HG03159 (cell line): ENCODE data around the gene GLRX2.
"Not testable (repeated sequence)": the region's sequence is repeated elsewhere in the genome, so short reads cannot be mapped to it uniquely, and the experiment has no call there.

Experiments used
- ATAC-seq: cut with Tn5 transposase; IDR thresholded peaks from one replicate; pipeline ENCODE4 v1.9.1; 2021; ENCODE audit warnings: mild to moderate bottlenecking, moderate library complexity; ENCODE audit not compliant: unreplicated experiment

The GLRX2 gene

DNA sequence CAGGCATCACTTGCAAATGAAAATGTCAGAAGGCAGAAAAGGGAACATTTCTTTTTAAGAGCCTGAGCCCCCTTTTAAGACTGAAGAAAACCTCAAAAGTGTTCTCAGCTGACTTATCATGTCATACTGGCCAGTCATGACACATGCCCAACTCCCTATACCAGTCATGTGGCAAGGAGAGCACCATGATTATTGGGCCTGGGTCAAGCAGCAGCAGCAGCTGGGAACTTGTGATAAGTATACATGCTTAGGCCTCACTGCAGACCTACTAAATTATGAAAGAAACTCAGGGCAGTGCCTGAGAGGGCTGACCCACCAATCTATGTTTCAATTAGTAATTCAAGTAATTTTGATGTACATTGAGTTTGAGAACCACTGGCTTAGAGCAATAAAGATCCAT, 37.2 kb downstream of the GLRX2 start:
- no peak for ATAC-seq

DNA sequence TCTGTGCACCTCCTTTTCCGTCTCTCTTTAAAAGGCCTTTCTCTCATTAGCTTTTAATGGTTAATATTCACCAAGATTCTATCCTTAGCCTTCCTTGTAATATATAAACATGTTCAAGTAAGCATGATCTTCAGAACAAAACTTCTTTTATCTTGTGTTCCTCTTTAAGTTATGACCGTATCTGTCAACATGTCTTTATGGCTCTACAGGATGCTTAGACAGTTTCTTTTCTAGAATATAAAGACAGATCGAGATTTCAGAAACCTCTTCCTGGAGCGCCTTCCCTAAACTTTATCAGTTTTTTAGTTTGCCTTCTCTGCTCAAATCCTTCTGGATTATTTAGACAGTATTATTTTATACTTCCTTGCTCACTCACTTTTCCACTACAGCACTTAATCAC, 38.6 kb downstream of the GLRX2 start:
- ATAC-seq: no peak

DNA sequence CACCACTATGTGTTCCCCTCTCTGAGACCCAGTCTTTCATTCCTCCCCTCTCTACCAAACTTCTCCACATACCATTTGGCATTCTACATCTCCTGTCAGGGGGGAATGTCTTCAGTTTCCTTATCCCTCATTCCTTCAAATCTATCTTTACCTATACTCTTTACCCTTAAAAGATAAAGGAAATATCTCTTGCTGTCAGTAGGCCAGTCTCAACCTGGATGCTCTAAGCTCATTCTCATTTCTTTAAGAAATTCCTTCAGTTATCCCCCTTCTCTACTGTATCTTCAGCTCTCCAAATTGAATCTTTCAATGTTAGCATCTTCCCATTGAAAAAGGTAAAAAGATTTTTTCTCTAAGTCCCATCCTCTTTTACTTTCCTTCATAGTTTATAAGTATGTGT, 39.3 kb downstream of the GLRX2 start:
- ATAC-seq: no peak

DNA sequence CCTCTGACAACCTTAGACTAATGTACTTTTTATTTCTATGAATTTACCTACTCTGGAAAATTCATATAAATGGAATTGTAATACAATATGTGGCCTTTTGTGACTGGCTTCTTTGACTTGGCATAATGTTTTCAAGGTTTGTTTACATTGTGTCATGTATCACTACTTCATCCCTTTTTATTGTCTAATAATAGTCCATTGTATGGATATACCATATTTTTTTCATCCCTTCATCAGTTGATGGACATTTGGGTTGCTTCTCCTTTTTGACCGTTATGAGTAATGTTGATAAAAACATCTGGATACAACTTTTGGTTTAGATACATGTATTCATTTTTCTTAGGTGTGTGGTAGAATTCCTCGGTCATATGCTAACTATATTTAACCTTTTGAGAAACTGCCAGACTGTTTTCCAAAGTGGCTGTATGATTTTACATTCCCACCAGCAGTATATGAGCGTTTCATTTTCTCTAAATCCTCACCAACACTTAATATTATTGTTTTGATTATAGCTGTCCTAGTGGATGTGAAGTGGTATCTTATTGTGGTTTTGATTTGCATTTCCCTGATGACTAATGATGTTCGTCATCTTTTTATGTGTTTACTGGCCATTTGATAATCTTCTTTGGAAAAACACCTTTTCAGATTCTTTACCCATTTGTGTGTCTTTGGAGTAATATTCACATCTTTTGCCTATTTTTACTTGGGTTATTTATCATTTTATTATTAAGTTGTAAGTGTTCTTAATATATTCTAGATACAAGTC, 42.3 kb downstream of the GLRX2 start:
- ATAC-seq: no peak

DNA sequence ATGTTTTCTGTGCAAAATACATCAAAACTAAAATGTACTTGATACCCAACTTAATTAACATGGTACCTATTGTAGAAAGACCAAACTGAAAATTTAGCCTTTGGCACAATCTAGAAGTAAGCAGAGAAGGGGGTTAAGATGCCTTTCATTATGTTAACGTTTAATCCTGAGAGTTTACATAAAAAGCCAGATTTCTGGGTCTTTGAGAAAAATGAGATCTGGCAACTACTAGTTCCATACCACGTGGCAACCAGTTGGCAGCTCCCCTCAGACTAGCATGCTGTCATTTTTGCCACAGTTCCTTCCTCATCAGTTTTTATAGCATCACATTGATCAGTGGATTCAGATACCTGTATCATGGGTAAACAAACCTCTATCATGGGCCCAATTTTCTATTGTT, 44.3 kb downstream of the GLRX2 start:
- no peak for ATAC-seq

- no peak for ATAC-seq
Observed at GRCh38 chr1:193060406-193060805, 44.8 kb downstream of the GLRX2 start.

- no peak for ATAC-seq
Observed at GRCh38 chr1:193060115-193060403, 45.2 kb downstream of the GLRX2 start.

DNA sequence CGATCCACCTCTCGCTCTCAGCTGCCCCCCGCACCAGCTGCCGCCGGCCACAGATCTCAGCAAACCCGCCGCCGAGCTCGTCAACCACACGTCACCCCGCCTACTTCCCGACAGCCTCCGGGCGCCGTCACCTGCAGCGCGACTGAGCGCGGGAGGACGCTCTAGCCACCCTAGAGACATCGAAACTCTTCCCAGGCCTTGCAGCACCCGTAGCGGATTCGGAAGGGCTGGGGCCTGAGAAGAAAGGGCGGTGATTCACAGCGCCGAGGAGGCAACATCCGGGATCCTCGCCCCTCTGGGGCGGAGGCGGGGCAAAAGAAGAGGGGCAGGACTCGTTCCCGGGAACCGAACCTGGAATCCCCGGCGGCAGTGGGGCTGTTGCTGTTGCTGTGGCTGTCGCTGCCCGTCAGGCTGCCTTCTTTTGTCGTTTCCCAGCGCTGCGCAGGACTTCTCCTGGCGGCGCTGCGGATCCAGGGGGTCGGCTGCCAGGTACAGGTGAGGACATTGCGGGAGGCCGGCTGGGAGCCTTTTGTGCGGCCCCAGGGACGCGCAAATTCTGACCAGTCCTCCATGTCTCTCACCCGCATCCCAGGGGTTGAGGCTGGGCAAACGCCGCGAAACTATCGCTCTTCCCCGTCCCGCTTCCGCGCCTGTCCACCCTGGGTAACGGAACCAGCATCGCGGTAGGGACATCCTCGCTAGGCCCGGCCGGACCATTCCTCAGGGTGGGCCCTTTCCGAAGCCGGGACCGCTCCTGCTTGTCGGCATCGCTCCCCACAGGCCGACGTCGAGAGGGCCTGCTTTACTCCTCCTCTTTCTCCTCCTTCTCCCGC, 45.7 kb downstream of the GLRX2 start, which contains the start of the genes RO60 and UCHL5:
TSS of gene RO60 (plus strand) at position 331 of the 833 bp plus-strand sequence. CDS start 9,443 bp downstream, outside the sequence.
TSS of gene UCHL5 (minus strand) at position 79 of the 833 bp plus-strand sequence. CDS start 100 bp downstream, outside the sequence.
- ATAC-seq: peak; percentile 92

DNA sequence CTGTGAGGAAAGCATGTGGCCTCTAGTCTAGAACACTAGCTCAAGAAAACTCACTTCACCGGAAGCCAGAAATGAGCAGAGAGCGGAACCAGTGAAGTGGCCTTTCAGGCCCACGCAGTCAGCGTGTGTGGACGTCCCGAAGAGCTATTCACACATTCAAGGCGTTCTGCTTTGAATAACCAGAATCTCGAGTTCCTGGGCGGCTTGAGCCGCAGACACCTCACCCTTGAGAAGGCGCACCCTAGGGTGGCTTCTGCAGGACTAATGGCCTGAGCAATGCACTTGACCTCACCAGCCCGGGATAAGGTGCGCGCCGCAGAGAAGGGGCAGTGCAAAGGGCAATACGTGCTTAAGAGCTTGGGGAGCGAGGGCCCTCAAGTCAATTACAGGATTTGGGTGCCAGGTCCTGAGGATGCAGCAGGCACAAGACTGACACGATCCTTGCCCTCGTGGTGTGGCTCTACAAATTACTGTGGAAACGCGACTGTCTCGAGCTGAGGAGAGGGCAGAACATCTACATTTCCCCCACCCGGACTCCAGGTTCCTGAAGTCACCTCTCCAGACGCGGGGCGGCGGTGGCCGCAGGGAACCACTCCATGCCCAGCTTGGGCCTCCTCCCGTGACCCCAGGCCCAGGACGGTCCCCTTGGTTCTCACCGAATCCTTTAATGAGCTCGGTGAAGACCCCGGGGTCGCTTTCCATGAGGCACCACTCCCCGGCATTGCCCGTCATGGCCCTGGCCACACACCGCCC, 46.5 kb downstream of the GLRX2 start:
- peak; percentile 46 for ATAC-seq

DNA sequence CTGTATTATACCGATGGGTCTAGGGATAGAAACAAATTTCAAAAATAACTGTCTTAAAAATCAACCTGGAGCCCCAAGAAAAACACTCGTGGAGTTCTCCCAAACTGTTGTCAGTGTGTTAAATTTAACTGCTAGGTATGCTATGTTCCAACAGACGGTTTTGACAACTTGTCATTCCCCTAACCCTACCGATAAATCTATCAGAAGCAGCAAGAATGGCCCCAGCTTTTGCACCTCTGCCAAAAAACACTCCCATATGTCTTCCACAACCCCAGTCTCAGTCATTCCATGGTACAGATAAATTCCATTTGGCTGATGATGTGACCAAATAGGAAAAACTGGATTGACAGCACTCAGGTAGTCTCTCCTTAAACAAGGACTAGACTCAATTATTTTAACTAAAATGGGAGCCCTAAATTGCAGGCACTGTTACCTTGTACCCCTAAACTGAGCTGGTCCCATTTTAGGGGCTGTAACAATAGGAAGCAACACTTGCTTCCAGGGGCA, 51.0 kb downstream of the GLRX2 start:
- no peak for ATAC-seq

GRCh38 chr1:193048913-193049312, 56.3 kb downstream of the GLRX2 start:
- ATAC-seq: not testable (repeated sequence)
